Measurements from ENCODE around the gene LONP1.
A peak's percentile ranks its signal among the peaks of the same experiment; 100 is the strongest.

LONP1 gene

DNA sequence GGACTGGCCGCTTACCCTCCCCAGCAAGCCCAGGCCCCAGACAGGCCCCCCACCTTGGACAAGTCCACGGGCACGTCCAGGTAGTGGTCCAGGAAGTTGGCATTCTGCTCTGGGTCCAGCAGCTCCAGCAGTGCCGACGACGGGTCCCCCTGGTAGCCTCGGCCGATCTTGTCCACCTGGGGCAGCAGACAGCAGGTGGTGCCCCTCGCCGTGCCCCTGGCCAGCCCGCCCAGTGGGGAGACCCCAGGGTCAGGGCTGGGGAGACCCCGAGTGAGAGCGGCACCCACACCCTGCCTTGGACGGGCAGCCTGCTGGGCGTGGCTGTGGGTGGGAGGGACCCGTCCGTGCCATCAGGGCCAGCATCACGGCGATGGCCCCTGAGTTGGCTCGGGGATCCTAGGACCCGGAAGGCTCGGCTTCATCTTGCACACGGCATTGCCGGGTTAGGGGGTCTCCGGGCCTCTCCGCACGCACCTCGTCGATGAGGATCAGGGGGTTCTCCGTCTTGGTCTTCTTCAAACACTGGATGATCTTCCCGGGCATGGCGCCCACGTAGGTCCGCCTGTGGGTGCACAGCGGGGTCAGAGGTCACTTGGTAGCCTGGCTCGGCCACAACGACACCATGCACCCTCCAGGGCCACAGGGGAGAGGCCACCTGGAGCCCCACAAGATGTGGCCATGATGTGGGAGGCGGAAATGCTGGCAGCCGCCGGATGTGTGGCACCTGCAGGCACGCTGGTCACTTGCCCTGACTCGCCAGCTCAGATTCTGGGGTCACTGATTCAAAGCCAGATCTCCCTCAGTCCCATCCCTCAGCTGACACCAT is 23.5 kb downstream of the LONP1 start:
- H3K27me3 ChIP-seq = no peaks in the 10 kb centered on the region
- peaks cover 92 to 100% (median 98%) of the 10 kb centered on the region in 11 experiments for H4K20me1 ChIP-seq
- no peak overlapping the region for H3K4me3 ChIP-seq
- H3K9ac ChIP-seq = no peak overlapping the region; a peak in 1 of 22 replicates
- peaks cover 79 to 95% (median 93%) of the 10 kb centered on the region in 11 experiments for H3K36me3 ChIP-seq
- H3K4me2 ChIP-seq = no peak overlapping the region
- TF ChIP-seq Cebpa-rat (IDR thresholded peaks at IDR 0.05) = no peak
- H3K9me3 ChIP-seq (replicated peaks in 1 of 11) = peaks cover 0 to 5% (median 0%) of the 10 kb centered on the region in 11 experiments; a peak in 3 of 22 replicates
- H3K27ac ChIP-seq = no peak overlapping the region
- peaks cover 24 to 49% (median 42%) of the 10 kb centered on the region in 10 experiments for H3K4me1 ChIP-seq

DNA sequence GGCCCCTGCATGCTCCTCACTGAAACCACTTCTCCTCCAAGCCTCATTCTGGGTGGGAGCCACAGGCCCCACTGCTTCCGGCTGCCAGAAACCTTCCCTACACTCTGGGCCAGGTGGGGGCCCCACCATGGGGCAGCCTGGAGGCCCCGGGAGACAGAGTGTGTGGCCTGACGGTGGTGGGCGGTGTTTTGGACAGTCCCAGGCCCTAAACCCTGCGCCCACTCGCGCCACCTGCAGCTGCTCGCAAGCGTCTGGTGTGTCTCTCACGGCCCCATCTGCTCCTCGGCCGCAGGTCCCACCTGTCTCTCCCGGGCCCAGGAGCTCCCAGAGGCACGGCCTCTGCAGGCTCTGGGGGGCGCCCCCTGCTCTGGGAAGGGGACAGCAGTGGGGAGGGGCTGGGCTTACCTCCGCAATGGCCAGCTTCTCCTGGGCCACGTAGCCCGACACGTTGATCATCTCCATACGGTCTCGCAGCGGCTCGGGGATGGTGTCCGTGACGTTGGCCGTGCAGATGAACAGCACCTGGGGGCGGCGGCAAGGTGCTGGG is 24.2 kb downstream of the LONP1 start:
- Histone ChIP-seq H3K36me3 (peaks cover 79 to 95% (median 93%) of the 10 kb centered on the region in 11 experiments), H3K27ac (no peak overlapping the region), H3K4me2 (no peak overlapping the region), H3K27me3 (no peaks in the 10 kb centered on the region), H3K4me3 (no peak overlapping the region), H3K9me3 (replicated peaks in 1 of 11) (no peaks in the 10 kb centered on the region), H3K9ac (peak overlapping the region in 1 of 11 experiments; percentile 32; a peak in 1 of 22 replicates), H3K4me1 (peaks cover 24 to 48% (median 40%) of the 10 kb centered on the region in 10 experiments), H4K20me1 (peaks cover 99 to 100% (median 100%) of the 10 kb centered on the region in 11 experiments)
- no peak for TF ChIP-seq Cebpa-rat (IDR thresholded peaks at IDR 0.05)

DNA sequence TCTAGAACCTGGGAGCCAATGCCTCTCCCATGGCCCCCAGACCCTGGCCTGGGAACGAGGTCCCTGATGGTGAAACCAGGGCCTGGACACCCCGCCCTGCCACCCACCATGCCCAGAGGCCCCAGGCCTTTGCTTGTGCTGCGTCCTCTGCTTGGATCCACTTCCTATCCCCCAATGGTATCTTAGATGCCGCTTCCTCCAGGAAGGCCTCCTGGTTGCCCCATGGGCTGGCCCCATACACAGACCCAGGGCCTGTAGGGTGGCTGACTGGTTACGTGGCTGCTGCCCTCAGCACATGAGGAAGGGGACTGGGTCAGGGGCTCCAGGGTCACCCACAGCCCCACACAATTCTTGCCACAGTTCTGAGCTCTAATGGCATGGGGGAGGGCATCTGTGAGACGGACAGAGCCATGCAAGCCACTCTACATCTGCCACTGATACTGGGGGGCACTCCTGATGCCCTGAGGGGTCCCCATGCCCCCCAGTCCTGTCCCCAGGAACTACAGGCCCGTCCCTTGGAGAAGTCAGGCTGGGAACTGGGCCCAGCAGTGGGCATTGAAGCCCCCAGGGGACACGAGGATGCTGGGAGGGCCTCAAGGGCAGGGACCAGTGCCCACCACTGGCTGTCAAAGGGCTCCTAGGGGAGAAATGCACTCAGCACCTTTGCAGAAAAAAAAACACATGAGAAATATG is 24.8 kb downstream of the LONP1 start:
- H3K4me3 ChIP-seq = no peak overlapping the region
- H3K4me2 ChIP-seq = no peak overlapping the region
- H3K9ac ChIP-seq = peak overlapping the region in 1 of 11 experiments; percentile 32; a peak in 1 of 22 replicates
- peaks cover 24 to 48% (median 35%) of the 10 kb centered on the region in 10 experiments for H3K4me1 ChIP-seq
- H3K27ac ChIP-seq = no peak overlapping the region
- H3K9me3 ChIP-seq (replicated peaks in 1 of 11) = no peaks in the 10 kb centered on the region
- no peak for TF ChIP-seq Cebpa-rat (IDR thresholded peaks at IDR 0.05)
- H4K20me1 ChIP-seq = peaks cover 97 to 100% (median 99%) of the 10 kb centered on the region in 11 experiments
- no peaks in the 10 kb centered on the region for H3K27me3 ChIP-seq
- peaks cover 72 to 90% (median 87%) of the 10 kb centered on the region in 11 experiments for H3K36me3 ChIP-seq

DNA sequence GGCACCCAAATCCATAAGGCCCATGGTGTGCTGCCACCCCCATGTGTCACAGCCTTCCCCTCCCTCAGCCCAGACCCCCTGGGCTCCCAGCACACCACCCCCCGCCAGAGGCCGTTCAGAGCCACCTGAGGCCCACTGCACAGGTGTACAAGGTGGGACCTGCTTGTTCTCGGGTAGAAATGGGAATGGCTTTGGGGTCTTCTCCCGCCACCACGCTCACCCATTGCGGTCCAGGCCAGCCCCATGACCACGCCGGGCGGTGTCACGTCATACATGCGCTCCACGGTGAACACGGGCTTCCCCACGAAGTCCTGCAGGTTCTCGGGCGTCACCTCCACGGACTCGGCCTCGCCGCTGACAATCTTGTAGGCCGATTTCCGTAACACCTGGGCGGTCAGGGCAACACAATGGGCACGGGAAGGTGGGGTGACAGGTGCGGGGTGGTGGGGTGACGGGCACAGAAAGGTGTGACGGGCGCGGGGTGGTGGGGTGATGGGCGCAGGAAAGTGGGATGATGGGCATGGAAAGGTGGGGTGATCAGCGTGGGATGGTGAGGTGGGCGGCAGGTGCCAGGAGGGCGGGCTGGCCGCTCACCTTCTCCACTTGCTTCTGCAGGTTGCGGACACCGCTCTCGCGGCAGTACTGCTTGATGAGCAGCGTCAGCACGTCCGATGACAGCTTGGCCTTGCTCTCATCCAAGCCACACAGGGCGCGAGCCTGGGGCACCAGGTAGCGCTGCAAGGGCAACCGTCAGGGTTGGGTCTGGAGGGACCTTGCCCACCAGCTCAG is 25.6 kb downstream of the LONP1 start:
- Histone ChIP-seq H3K36me3 (peaks cover 66 to 83% (median 81%) of the 10 kb centered on the region in 11 experiments), H3K9ac (no peak overlapping the region), H3K4me1 (peaks cover 24 to 43% (median 30%) of the 10 kb centered on the region in 10 experiments), H3K27me3 (no peaks in the 10 kb centered on the region), H3K9me3 (replicated peaks in 1 of 11) (no peaks in the 10 kb centered on the region), H3K4me3 (no peak overlapping the region), H4K20me1 (peaks cover 89 to 93% (median 91%) of the 10 kb centered on the region in 11 experiments), H3K4me2 (no peak overlapping the region), H3K27ac (no peak overlapping the region)
- TF ChIP-seq Cebpa-rat (IDR thresholded peaks at IDR 0.05) = no peak

DNA sequence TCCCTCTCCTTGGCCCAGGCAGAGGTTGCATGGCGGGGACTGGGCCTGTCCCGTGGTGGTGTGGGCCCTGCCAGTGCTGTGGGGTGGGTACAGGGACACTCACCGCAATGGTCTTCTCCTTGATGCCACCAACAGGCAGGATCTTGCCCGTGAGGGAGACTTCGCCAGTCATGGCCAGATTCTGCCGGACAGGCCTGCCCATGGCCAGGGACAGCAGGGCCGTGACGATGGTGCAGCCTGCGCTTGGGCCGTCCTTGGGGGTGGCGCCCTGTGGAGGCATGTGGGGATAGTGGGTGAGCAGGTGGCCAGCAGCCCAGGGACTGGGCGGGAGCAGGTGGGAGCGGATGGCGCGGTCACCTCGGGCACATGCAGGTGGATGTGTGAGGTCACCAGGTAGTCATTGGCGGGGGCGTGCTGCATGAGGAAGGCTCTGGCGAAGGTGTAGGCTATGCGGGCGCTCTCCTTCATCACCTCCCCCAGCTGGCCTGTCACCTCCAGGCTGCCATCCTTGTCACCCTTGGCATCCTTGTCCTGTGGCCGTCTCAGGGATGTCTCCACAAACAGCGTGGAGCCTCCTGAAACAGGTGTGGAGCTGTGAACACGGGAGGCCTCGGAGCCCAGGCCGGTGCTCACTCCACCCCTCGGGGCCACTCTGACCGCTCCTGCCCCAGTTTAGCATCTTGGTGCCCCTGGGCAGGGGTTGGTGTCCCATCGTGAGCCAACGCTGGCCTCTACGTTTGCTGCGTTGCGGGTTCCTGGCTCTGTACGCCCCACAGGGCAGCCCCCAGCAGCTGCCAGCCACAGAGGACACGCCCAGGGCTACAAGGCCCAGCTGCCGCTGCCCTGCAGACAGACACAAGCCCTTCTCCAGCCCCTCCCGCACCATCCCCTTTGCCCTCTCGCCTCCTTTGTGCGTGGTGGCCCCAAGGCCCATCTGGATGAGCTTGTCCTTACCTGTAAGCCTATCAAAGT is 26.5 kb downstream of the LONP1 start:
- Histone ChIP-seq H3K4me3 (no peak overlapping the region), H3K9ac (peak overlapping the region in 9 of 11 experiments; percentile 29 to 98 (median 95); a peak in 12 of 22 replicates), H4K20me1 (peaks cover 81 to 84% (median 82%) of the 10 kb centered on the region in 11 experiments), H3K9me3 (replicated peaks in 1 of 11) (no peaks in the 10 kb centered on the region), H3K27me3 (no peaks in the 10 kb centered on the region), H3K36me3 (peaks cover 61 to 74% (median 72%) of the 10 kb centered on the region in 11 experiments), H3K27ac (no peak overlapping the region), H3K4me2 (peak overlapping the region in 5 of 11 experiments; percentile 84 to 91 (median 85); a peak in 5 of 22 replicates), H3K4me1 (peaks cover 16 to 35% (median 21%) of the 10 kb centered on the region in 10 experiments)
- TF ChIP-seq Cebpa-rat (IDR thresholded peaks at IDR 0.05) = no peak

DNA sequence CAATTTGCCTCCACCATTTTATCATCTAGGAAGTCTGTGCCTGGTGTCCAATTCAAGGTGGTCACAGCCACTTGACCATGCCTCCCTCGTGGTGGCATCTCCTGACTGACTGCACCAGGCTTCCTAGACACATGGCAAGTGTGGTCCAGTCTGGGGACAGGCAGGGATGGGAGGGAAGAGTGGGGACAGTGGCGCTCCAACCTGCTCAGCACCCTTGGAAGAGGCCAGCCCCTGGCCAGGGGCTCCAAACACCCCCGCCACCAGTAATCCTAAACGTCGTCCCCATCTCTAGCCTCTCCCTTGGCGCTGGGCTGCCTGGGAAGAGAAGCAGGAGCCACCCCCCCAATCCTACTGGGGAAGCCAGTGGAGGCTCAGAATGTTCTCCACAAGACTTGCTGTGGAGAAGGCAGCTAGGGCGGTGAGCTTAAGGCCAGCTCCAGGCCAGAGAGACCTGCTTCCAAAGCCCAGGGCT is 27.2 kb downstream of the LONP1 start:
- Histone ChIP-seq H3K4me1 (peaks cover 11 to 29% (median 19%) of the 10 kb centered on the region in 10 experiments), H3K4me2 (peak overlapping the region in 10 of 11 experiments; percentile 70 to 91 (median 84); a peak in 20 of 22 replicates), H3K27me3 (no peaks in the 10 kb centered on the region), H4K20me1 (peaks cover 73 to 79% (median 75%) of the 10 kb centered on the region in 11 experiments), H3K36me3 (peaks cover 55 to 67% (median 66%) of the 10 kb centered on the region in 11 experiments), H3K4me3 (peak overlapping the region in 5 of 10 experiments; percentile 77 to 98 (median 95); a peak in 5 of 20 replicates), H3K27ac (no peak overlapping the region), H3K9ac (peak overlapping the region in 10 of 11 experiments; percentile 87 to 99 (median 95); a peak in 18 of 22 replicates), H3K9me3 (replicated peaks in 1 of 11) (no peaks in the 10 kb centered on the region)
- TF ChIP-seq Cebpa-rat (IDR thresholded peaks at IDR 0.05) = no peak

Measured in BLaER1 treated with 17β-estradiol and CSF1 and Interleukin-3, amounts not matched to agents 10 nM and 100 nM (cell line).